ENCODE data around the gene CYP2C18.
"Not testable (repeated sequence)": the region's sequence is repeated elsewhere in the genome, so short reads cannot be mapped to it uniquely, and the experiment has no call there.

CYP2C18 gene

DNA sequence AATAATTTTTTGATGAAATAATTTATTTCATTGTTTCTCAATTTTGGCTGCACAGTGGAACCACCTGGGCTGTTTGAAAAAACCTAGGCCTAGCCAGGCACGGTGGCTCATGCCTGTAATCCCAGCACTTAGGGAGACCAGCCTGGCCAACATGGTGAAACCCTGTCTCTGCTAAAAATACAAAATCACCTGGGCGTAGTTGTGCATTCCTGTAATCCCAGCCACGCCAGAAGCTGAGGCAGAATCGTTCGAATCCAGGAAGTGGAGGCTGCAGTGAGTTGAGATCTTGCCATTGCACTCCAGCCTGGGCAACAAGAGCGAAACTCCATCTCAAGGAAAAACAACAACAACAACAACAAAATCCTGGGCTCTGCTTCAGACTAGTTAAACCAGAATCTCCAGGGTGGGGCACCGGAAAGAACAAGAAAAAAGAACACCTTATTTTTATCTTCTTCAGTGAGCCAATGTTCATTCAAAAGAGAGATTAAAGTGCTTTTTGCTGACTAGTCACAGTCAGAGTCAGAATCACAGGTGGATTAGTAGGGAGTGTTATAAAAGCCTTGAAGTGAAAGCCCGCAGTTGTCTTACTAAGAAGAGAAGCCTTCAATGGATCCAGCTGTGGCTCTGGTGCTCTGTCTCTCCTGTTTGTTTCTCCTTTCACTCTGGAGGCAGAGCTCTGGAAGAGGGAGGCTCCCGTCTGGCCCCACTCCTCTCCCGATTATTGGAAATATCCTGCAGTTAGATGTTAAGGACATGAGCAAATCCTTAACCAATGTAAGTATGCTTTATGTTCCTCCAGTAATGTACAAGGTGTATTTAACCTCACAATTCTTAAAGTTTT, at the start of gene CYP2C18:
TSS of gene CYP2C18 (plus strand) at position 516 of the 841 bp plus-strand sequence. CDS start at position 607, 91 bp downstream.
- DNase-seq: no peak

DNA sequence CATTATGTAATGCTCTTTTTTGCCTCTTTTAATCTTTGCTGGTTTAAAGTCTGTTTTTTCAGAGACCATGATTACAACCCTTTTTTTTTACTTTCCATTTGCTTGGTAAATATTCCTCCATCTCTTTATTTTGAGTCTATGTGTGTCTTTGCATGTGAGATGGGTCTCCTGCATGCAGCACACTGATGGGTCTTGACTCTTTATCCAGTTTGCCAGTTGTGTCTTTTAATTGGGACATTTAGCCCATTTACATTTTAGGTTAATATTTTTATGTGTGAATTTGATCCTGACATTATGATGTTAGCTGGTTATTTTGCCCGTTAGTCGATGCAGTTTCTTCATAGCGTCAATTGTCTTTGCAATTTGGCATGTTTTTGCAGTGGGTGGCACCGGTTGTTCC, 45.4 kb upstream of the CYP2C18 start:
- not testable (repeated sequence) for DNase-seq

DNA sequence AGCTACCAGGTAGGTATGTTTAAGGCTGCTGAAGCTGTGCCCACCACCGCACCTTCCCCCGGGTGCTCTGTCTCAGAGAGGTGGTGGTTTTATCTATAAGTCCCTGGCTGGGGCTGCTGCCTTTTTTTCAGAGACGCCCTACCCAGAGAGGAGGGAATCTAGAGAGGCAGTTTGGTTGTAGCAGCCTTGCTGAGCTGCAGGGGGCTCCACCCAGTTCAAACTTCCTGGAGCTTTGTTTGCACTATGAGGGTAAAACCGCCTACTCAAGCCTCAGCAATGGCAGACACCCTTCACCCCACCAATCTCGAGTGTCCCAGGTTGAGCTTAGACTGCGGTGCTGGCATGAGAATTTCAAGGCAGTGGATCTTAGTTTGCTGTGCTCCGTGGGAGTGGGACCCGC, 43.6 kb upstream of the CYP2C18 start:
- DNase-seq: no peak

DNA sequence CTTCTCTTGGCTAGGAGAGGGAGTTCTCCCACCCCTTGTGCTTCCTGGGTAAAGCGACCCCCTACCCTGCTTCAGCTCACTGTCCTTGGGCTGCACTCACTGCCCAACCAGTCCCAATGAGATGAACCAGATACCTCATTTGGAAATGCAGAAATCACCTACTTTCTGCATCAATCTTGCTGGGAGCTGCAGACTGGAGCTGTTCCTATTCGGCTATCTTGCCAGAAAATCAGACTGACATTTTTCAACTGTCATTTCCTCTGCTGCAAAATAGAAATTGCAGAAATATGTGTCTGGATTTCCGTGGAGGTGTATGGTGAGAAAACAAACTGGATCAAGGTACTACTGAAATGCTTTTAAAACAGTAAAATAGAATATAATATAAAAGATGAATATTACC, 43.0 kb upstream of the CYP2C18 start:
- no peak for DNase-seq

DNA sequence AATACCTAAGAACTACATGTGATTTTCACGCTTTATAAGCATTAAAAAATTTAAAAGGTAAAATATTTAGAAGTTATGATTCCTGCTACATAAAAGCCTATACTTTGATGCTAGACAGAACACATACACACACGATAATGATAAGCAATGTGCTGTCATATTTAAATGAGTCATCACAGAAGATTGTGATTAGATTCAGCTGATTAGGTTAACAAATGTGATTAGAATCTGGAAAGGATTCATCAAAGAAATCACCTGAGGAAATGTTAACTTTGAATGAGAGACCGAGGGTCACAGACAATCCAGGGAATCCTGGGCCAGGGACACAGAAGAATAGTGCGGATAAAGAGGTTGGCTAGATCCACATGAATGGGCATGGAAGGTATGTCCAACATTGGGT, 42.0 kb upstream of the CYP2C18 start:
- DNase-seq: no peak

DNA sequence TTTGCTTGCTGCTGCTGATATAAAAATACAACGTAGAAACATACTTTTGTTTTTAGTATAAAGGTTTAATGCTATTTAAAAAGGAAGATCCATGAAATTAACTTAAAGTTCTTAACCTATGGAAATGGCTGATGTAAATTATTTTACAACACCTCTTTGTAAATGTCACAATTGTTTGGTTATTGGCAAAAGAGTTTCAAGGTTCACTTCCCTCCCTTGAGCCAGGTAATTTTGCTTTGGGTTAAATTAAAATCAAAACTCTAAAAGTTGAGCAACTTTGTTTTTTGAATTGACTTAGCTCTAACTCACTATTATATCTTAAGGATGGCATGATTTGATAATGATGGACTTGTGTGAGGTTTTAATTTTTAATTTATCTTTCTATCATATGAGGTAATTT, 39.2 kb upstream of the CYP2C18 start:
- DNase-seq: no peak

DNA sequence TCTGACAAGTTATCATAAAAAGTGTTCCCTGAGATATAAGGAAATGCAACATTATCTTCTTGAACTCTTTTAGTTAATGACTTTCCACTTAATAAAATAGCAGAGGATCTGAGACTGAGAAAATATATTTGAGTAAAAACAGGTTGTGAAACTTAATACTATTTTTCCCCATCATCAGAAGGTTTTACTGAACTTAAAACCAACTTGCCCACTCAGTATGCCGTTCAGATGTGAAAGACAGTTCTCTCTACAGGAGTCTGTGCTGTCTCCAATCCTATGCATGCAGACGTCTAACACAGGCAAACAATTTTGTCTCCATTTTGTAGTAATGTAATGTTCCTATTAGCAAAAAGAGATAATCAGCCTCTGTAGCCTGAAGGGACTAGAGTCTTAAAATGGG, 38.2 kb upstream of the CYP2C18 start:
- no peak for DNase-seq

DNA sequence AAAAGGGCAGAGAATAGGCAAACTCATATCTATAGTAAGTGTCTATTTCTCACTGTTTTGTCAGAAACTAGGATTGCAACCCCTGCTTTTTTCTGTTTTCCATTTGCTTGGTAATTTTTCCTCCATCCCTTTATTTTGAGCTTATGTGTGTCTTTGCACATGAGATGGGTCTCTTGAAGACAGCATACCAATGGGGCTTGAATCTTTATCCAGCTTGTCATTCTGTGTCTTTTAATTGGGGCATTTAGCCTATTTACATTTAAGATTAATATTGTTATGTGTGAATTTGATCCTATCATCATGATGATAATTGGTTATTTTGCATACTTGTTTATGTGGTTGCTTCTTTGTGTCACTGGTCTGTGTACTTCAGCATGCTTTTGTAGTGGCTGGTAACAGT, 28.3 kb upstream of the CYP2C18 start:
- not testable (repeated sequence) for DNase-seq

DNA sequence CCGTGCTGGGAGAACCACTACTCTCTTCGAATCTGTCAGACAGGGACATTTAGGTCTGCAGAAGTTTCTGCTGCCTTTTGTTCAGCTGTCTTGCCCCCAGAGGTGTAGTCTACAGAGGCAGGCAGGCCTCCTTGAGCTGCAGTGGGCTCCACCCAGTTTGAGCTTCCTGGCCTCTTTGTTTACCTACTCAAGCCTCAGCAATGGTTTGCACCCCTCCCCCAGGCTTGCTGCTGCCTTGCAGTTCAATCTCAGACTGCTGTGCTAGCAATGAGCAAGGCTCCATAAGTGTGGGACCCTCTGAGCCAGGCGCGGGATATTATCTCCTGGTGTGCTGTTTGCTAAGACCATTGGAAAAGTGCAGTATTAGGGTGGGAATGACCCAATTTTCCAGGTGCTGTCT, 20.5 kb upstream of the CYP2C18 start:
- not testable (repeated sequence) for DNase-seq

DNA sequence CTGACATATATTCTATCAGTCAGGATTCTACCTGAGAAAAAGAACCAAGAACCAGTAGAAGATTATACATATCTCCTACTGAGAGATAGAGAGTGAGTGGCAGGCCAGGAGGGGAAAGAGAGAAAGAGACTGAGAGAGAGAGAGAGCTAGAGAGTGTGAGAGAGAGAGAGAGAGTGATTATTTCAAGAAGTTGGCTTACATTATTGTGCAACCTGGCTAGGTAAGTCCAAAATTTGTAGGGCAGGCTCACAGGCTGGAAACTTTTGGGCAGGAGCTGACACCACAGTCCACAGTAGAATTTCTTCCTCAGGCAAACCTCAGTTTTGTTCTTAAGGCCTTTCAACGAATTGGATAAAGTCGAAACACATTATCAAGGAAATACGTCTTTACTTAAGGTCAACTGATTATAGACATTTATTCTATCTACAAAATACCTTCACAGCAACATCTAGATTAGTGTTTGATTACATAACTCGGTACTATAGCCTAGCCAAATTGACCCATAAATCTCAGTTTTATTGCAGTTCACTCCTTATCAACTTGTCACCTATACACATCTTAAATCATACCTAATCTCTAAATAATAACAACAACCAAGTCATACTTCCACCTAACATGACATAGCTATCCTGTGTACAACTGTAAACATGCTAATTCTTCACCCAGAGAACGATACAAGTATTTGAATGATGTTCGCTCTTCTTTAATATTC, 17.0 kb upstream of the CYP2C18 start:
- DNase-seq: no peak

DNA sequence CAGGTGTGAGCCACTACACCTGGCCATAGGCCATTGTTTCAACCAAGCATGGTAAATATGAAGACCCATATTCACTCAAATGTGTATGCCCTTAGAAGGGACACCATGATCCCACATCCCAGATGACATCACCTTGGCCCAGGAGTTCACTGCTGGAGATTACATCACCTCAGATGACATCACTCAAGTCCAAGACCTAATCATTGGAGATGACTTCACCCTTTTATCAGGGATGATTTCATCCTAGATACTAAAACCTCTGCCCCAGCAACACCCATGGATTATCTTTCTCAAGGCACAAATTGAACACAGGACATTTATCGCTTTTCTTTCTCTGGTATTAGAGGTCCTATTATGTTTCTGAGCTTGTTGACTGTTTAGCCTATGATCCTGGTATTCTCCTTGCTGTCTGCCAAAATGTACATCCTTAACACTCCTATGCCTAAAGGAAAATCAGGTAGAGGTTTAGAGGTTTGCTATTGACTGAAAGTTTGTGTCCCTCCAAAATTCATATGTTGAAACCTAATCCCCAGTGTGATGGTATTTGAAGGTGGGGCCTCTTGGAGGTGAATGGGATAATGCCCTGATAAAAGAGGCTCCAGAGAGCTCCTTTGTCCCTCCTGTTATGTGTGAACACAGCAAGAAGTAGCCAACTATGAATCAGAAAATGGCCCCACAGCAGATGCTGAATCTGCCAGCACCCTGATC, 9.8 kb upstream of the CYP2C18 start:
- DNase-seq: no peak

DNA sequence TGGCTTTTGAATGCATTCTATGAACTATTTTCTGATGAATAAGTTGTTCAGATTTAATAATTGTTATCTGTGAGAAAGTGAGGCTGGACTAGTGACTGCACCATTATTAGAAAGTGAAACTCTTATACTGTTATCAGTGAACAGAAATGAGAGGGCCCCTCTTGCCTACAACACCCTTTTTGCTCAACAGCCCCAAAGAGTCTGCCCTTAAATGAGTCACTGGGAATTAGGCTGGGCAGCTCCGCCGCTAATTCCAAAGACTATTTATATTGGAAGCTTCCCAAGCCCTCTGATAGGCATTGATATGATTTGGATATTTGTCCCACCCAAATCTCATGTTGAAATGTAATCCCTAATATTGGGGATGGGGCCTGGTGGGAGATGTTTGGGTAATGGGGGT, 7.0 kb upstream of the CYP2C18 start:
- DNase-seq: no peak

DNA sequence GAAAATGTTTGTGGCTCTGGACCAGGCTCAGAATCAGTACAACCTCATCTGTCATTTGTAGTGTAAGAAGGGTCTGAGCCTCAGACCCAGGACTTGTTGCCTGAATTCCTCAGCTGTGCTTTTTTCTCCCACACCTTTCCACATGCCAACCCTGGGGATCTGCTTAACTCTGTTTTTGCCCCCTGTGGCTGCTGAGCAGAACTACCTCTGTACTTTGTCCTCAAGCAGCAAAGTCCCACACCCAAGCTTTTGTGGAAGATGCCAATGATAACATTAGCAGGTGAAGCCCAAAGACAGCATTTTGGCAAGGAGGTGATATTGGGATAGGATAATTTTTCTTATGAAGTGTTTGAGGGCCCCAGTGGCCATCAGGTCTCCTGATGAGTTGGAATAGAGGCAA, 5.8 kb upstream of the CYP2C18 start:
- DNase-seq: no peak

DNA sequence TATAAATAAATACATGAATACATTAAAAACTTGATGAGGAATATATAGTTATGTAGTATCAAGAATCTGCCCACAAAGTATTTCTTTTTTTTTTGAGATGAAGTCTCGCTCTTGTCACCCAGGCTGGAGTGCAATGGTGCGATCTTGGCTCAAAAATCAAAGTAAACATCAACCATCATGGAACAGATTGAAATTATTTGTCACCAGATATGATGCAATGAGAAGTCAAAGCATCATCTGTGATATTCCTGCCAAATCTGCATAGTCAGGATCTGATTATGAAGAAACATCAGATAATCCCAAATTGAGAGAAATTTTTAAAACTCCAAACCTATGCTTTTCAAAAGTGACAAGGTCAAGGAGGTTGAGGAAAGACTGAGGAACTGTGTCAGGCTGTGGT, 5.1 kb upstream of the CYP2C18 start:
- DNase-seq: no peak

DNA sequence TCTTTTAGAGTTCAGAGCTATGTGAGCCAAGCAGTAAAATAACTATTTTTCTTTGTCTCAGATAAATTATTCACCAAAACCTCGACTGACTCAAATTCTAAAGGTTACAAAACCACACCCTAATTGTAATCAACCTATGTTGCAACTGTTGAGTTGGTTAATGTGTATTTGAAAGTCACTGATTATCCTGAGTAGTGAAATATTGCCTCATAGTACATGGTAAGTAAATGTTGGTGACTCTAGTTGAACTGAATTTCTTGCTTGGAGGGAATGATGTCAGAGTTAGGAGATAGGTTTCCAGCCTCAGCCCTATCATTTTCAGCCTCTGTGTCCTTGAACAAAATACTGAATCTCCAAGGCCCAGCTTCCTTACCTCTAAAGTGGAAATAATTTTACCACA, 3.0 kb upstream of the CYP2C18 start:
- no peak for DNase-seq

DNA sequence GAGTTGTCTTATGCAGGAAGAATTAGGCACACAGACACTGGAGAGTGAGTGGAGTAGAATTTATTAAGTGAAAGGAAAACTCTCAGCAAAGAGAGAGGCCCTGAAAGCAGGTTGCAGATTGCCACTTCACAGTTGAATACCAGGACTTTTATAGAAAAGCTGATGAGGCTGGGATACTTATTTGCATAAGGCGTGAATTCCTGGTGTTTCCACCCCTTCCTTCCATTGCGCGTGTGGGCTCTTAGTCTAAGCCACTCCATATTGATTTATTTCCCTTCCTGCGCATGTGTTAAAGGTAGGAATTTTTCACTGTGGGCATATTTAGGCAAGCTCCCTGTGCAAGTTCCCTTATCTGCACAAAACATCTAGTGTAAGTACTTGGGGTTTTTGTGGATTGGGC, 893 bp upstream of the CYP2C18 start:
- not testable (repeated sequence) for DNase-seq

DNA sequence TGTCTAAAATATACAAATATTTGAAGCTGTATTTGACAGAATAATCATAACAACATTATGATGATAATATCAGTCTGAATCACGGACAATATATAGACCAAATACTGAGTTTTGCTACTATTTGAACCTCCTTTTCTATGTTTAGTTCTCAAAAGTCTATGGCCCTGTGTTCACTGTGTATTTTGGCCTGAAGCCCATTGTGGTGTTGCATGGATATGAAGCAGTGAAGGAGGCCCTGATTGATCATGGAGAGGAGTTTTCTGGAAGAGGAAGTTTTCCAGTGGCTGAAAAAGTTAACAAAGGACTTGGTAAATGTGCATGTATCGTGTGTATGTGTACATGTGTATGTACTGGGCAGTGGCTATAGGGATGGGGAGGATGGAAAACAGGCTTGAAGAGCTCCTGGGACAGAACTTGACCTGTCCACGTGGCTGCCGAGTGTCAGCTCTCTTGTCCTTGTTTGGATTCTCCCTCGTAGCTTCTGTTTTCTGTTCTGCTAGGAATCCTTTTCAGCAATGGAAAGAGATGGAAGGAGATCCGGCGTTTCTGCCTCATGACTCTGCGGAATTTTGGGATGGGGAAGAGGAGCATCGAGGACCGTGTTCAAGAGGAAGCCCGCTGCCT, 4.2 kb downstream of the CYP2C18 start:
- DNase-seq: no peak

DNA sequence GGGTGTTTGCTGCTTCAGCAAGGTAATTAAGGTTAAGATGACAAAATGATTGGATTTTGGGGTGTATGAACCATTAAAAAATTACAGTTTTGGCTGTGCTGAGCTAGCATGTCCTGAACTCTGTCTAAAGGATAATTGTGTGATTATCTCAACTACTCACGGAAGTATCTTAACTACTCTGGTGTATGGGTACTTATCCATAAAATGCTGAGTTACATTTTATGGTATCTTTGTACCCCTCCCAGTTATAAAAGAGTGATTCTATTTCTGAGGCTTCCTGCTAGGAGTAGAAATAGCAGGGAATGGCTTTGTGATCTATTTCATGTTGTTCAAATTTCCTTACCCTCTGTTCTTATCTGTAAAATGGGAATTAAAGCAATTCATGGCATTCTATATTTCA, 22.6 kb downstream of the CYP2C18 start:
- DNase-seq: no peak

DNA sequence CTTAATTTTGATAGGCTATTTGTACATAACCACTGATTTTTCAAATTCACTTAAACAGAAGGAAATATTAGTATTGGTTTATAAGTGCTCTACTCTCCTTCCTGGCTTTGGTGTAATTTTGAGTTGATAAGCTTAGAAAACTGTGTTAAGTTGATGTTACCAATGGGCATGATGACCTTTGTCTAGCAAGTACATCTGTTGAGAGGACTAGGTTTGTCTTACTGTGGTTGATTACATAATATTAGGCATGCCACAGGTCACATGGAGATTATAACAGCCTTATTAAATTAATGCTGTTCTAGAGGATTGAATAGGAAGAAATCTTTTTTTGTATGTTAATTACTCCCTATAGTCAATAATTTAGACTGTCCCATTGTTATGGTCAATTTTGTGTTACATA, 27.0 kb downstream of the CYP2C18 start:
- DNase-seq: no peak

DNA sequence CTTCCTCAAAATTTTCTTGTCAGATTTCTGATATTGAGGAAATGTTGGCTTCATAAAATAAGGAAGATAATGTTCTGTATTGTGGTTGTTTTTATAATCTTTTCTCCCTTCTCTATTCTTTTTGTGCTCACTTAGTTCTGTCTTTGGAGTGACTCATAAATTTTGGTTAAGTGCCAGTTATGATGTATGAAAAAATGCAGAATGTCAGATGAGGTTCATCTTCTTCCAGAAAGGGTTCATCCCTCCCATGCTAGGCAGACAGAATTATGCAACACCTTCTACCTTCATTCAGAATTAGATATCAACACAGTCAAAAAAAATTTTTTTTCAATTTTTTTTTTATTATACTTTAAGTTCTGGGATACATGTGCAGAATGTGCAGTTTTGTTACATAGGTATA, 42.3 kb downstream of the CYP2C18 start:
- no peak for DNase-seq

DNA sequence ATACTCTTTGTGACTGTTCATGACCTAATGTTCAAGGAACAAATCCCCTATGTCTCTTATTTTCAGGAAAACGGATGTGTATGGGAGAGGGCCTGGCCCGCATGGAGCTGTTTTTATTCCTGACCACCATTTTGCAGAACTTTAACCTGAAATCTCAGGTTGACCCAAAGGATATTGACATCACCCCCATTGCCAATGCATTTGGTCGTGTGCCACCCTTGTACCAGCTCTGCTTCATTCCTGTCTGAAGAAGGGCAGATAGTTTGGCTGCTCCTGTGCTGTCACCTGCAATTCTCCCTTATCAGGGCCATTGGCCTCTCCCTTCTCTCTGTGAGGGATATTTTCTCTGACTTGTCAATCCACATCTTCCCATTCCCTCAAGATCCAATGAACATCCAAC, 51.7 kb downstream of the CYP2C18 start:
- DNase-seq: no peak

DNA sequence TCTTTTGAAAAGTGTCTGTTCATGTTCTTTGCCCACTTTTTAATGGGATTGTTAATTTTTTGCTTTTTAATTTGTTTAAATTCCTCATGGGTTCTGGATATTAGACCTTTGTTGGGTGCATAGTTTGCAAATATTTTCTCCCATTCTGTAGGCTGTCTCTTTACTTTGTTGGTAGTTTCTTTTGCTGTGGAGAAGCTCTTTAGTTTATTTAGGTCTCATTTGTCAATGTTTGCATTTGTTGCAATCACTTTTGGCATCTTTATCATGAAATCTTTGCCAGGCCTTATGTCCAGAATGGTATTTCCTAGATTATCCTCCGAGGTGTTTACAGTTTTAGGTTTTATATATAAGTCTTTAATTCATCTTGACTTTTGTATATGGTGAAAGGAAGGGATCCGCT, 55.1 kb downstream of the CYP2C18 start:
- DNase-seq: no peak

DNA sequence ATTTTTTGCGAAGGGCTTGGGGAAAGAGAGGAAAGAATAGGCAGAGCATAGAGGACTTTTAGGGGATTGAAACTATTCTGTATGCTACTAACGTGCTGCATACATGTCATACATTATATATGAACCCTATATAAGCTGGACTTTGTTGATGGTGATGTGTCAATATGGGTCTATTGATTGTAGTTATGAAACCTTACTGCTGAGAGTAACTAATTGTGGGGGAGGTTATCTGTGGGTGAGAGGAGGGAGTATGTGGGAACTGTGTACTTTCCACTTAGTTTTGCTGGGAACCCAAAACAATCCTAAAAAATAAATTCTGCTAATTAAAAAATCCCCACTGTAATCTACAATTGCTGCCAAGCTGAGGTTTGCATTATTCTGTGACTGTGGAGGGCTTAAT, 63.6 kb downstream of the CYP2C18 start:
- no peak for DNase-seq

Measured in activated CD4-positive, alpha-beta T cell treated with anti-CD3 and anti-CD28 coated beads, Interleukin-2, Interleukin-6, amounts not matched to agents 100 ng/mL and 50 ng/mL, durations not matched to agents 16 hours and 8 hours (primary cell).